ENCODE results near the gene KCNQ1.

- TF ChIP-seq POLR2AphosphoS5 (IDR thresholded peaks at IDR 0.05; ENCODE audit: low read depth, low read length) (no peak), POLR2A (IDR thresholded peaks at IDR 0.05; ENCODE audit: low read depth, low read length) (no peak), TAF1 (IDR thresholded peaks at IDR 0.05; ENCODE audit: borderline replicate concordance, low read depth, low read length) (no peak)
These were observed 279.3 kb downstream of the KCNQ1 start for GRCh38 chr11:2724104-2724503.

Data from GM12892 (cell line).